ENCODE data around the gene RGS3.
A peak's percentile ranks its signal among the peaks of the same experiment; 100 is the strongest.

The RGS3 gene

GRCh38 chr9:113570106-113570505 lies 106.6 kb downstream of the RGS3 start:
- no peak for TF ChIP-seq CTCF (conservative IDR thresholded peaks at IDR 0.05; ENCODE audit: low read length)
- H3K4me3 ChIP-seq (ENCODE audit: low read length): no peak overlapping the region
- DNase-seq (ENCODE audit: low read depth): no peak

DNA sequence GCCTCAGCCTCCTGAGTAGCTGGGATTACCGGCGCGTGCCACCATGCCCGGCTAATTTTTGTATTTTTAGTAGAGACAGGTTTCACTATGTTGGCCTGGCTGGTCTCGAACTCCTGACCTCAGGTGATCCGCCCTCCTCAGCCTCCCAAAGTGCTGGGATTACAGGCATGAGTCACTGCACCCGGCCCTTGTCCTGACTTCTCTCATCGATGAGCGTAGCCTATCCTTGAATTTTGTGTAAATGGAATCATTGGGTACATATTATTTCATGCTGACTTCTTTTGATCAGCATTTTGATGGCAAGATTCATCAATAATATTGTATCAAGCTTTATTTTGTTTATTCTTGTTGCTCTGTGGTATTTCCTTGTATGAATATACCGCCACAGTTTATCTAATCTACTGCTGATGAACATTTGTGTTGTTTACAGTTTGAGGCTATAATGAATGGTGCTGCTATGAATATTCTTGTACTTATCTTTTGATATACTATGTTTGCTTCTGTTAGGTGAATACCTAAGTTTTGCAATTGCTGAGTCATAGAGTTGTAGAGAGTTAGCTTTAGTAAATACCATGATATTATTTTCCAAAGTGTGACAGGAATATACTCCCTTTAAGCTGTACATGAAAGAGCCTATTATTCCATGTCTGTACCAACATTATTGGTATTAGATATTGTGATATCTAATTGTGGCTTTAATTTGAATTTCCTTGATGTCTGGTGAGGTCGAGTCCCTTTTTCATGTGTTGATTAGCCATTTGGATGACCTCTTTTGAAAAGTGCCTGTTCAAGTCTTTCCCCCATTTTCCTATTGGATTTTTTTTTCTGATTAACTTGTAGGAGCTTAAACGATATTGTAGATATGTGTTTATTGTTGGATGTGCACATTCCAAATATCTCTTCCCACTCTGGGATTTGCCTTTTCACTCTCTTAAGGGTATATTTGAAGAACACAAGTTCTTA lies 107.5 kb downstream of the RGS3 start:
- no peak for TF ChIP-seq CTCF (conservative IDR thresholded peaks at IDR 0.05; ENCODE audit: low read length)
- H3K4me3 ChIP-seq (ENCODE audit: low read length): no peak overlapping the region
- no peak for DNase-seq (ENCODE audit: low read depth)

GRCh38 chr9:113572076-113572861 lies 108.7 kb downstream of the RGS3 start:
- no peak for DNase-seq (ENCODE audit: low read depth)
- H3K4me3 ChIP-seq (ENCODE audit: low read length): no peak overlapping the region
- no peak for TF ChIP-seq CTCF (conservative IDR thresholded peaks at IDR 0.05; ENCODE audit: low read length)

- H3K4me3 ChIP-seq (ENCODE audit: low read length): no peak overlapping the region
- DNase-seq (ENCODE audit: low read depth): no peak
- no peak for TF ChIP-seq CTCF (conservative IDR thresholded peaks at IDR 0.05; ENCODE audit: low read length)
These were observed 109.8 kb downstream of the RGS3 start for GRCh38 chr9:113573046-113573958.

DNA sequence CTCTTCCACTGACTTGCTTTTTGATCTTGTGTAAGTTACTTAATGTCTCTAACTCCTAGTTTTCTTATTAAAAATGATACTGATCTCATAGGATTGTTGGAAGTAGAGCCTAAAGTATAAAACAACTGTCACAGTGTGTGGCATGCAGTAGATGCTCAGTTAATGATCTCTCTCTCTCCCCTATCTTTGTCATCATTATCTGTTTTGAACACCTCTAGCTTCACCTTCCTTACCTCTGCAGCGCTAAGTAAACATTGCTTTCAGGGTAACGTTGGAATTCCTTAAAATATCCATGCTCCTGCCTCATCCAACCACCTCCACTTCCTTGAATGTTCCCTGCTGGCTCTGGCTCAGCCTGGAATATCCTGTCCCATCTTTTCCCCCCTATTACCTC lies 110.4 kb downstream of the RGS3 start:
- no peak overlapping the region for H3K4me3 ChIP-seq (ENCODE audit: low read length)
- no peak for DNase-seq (ENCODE audit: low read depth)
- no peak for TF ChIP-seq CTCF (conservative IDR thresholded peaks at IDR 0.05; ENCODE audit: low read length)

DNA sequence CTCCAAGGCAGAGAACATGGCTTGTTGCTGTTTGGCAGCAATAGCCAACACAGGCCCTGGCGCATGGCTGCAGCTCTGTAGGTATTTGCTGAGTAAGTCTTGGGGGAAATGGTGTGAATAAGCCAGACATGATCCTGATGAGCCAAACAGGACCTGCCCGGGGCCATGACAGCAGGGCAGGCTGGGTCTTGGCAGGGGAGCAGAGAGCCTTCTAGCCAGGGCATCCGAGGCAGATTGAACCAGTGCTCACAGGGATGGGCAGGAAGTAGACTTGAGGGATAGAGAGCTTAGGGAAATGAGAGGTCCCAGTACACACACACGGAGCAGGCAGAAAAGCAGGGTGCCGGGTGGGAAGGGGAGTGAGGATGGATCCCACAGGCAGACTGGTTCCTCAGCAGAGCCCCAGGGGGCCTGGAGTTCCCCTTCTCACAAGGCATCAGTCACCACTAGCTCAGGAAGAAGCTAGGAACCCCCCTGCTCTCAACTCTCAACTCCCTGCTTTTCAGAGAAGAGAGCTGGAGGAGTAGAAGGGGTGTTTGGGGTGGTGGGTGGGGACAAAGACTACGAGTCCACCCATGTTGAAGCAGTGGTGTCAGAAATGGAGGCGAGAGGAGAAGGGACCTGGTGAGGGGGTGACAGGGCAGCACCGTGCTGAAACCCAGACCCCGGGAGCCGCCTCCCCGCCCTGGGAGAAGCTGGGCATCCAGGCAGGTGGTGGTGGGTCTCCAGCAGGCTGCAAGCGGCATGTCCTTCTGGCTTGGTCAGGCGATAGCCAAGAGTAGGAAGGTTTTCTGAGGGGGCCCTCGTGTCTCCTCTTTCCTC lies 111.1 kb downstream of the RGS3 start:
- no peak overlapping the region for H3K4me3 ChIP-seq (ENCODE audit: low read length)
- TF ChIP-seq CTCF (conservative IDR thresholded peaks at IDR 0.05; ENCODE audit: low read length): no peak
- DNase-seq (ENCODE audit: low read depth): peak; percentile 37
